ENCODE measurements around the gene RAB3GAP2.
"Not testable (repeated sequence)": the region's sequence is repeated elsewhere in the genome, so short reads cannot be mapped to it uniquely, and the experiment has no call there.

The RAB3GAP2 gene

DNA sequence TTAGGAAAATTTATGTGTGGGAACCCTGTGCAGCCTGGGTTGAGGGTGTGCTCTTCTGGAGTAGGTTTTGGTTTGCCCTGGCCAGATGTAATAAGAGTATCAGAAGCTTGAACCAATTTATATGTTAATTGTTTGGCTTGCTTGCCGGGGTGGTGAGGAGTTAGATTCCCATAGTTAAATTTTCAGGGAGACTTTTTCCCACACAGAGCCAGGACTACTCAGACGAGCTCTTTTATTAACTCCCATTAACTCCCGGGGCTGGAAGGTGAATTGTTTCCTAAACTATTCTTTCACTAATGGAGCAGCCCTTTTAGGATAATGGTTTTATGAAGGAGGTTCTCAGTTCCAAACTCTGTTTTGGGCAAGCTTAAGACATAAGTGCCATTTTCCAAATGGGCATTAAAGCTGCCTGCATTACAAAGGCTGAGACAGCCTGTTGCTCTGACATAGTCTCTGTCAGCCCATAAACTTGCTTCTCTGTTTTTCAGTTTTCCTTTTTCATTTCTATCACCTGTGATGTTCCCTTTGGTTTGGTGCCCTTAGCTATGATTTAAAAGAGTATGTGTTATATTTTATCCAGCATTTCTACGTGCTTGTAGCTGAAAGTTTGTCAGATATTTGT is 18.0 kb upstream of the RAB3GAP2 start:
- DNase-seq (ENCODE audit: low spot score) = no peak

DNA sequence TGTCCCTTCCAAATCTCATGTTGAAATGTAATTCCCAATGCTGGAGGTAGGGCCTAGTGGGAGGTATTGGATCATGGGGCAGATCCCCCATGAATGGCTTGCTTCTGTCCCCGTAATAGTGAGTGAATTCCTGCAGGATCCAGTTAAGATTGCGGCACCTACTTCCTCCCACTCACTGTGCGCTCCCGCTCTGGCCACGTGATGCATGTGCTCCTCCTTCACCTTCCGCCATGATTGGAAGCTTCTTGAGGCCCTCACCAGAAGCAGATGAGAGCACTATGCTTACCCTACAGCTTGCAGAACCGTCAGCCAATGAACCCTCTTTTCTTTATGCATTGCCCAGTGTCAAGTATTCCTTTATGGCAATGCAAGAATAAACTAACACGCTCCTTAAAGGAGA is 14.9 kb upstream of the RAB3GAP2 start:
- DNase-seq (ENCODE audit: low spot score) = no peak

DNA sequence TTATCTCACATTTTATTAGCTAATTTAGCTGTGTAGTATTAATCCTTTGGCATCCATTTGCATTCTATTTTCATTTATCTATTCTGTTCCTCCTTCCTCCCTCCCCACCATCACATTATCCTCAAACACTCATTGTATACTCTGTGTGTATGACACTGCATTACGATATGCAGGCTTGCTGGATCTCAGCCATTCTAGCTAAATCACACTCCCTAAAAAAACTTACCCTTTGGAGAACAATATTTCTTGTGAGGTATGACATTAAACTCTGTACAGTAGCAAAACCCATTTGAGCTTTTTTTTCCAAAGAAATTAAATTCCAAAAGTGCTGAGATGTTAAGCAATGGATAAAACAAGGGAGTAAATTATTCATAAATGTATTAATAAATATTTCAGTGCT is 11.4 kb upstream of the RAB3GAP2 start:
- no peak for DNase-seq (ENCODE audit: low spot score)

DNA sequence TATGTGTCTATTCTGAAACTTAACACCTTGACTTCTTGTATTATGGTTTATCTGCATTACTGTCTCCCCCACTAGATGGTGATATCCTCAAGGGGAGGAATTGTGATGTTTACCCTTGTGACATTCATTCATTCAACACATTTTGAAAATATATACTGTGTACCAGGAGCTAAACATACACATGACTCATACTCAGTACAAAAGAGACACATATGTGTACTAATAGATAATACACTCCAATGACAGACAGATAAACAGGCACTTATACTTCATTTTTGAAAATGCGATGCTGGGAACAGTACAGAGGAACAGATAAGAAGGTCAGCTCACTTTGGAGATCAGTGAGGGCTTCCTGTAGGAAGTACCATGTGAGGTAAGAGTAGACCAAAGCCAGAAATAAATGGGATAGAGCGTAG is 8.9 kb upstream of the RAB3GAP2 start:
- DNase-seq (ENCODE audit: low spot score) = no peak

DNA sequence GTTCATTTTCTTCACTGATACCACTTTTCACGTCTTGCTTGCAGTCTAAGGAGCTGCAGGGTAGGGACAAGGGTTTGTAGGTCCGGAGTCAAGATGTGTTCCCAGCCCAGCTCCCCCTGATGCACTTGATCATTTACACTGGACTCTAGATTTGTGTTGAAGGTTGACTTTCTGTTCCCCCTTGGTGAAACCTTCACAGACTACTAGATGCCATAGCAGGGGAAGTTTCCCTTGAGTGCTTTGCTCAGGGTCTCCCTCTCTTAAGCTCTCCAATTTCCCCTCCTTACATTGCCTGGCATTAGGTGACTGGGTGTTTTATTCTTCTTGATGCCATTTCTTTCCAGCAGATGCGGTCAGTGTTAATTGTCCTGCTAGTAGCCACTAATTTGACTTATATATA is 8.0 kb upstream of the RAB3GAP2 start:
- DNase-seq (ENCODE audit: low spot score) = no peak

DNA sequence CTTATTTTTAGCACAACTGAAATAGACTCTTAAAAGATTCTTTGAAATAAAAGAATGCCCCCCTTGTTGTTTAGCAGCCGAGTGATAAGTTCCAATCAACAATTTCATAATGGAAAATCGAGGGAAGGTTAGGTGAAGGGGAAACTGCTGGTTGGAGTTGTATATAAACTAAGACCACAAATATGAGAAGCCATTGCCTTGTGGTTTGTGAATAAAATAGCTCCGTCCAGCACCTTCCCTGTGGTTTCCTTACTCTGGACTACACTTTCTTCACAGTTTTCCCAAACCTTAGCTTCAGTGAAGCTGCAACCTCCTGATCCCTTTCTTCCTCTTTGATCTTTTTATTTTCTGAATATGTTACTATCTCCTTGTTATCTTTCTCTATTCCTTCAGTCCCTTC is 6.7 kb upstream of the RAB3GAP2 start:
- DNase-seq (ENCODE audit: low spot score) = no peak

DNA sequence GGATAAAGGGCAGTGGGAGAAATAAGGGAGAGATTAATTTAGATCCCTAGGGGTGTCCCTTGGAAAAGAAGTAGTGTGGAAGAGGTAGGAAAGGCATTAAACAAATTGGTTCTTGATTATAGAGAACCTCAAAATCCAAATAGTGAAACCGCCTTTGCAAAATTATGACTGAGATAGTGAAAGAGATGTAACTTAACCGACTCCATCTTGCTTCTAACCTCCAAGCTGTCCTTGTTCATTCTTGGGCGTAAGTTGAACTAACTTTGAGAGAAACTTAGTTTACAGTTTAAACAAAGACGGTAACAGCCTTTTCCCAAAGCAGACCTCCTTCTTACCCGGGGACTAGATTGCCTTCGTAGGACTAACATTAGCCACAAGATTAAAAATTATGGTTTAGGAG is 3.2 kb upstream of the RAB3GAP2 start:
- DNase-seq (ENCODE audit: low spot score) = no peak

DNA sequence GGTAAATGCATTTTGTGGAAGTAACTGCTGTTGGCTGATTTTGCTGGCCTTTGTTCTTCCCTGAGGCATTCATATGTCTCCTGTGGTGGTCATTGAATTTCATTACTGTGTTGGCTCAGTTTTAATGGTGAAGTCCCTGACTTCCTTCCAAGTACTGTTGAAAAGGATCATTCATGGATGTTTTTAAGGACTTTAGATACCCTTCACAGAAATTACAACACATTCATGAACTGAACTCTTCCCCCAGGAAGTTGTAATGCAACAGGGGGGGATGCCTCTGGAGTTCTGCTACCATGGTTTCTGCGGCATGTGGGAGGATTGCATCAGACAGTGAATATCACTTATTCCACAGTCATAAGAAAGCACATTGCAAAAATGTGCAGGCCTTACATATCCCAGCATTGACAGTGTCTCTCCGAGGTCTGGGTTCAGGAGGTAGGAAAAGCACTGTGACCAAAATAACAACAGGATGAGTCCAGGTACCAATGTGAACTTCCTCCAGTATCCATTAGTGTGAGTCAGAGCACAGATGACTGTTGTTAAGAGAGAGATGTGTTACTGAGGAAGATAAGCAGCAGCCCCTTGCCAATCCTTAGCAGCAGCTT is 2.1 kb upstream of the RAB3GAP2 start:
- DNase-seq (ENCODE audit: low spot score) = no peak

DNA sequence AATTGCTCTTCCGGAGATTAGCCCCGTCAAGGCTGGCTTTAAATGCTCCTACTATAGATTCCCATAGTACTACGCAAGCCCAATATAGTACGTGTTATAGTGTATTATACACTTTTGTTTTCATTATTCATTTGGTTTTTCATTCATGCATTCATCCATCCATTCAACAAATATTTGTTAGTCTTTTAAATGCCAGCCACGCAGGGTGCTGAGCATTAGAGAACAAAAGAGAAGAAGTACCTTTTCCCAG is 513 bp upstream of the RAB3GAP2 start:
- no peak for DNase-seq (ENCODE audit: low spot score)

DNA sequence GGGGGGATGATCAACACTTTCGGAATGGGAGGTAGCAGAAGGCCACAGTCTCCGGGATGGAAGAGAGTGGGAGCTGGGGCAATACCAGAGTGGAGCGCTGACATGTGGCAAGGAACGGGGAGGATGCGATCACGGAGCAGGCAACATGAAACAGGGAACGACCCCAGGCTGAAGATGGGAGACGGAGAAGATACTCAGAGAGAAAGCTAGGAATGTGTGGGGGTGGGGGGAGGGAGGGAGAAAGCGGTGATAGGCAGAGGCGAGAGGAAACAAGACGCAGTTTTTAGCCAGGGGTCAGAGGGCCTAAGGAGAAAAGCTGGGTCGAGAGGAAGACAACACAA is 577 bp downstream of the RAB3GAP2 start:
- DNase-seq (ENCODE audit: low spot score) = peak; percentile 5

DNA sequence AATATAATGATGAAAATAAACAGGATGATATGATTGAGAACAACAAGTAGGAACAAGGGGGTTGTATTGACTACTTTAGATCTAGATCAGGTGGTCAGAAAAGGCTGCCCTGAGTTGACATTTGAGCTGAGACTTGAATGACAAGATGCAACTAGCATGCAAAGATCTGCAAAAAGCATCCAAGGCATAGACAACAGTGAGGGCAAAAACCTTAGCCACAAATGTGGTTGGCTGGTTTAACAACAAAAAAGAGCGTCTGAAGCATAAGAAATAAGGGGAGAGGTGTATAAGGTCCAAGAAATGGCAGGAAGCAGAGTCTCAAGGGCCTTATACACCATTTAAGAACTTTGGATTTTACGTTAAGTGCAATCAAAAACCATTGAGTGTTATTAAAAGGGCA is 3.2 kb downstream of the RAB3GAP2 start:
- no peak for DNase-seq (ENCODE audit: low spot score)

DNA sequence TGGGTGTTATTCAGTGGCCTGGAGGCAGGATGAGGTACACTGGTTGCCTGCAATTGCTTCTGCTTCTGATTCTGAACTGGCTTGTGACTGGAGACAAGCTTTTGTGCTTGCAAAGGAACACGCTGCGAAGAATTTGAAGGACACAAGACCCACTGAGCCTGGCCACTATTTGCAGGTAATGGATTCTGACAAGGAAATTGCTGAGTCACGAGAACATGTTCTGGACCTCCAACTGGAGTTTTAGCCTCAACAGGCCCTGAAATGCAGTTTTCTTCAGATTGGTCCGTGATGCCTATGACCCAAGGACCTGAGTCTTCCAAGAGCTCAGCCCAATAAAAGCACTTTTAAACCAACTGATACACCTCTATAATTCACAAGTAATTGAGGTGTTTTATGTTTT is 4.6 kb downstream of the RAB3GAP2 start:
- DNase-seq (ENCODE audit: low spot score) = no peak

DNA sequence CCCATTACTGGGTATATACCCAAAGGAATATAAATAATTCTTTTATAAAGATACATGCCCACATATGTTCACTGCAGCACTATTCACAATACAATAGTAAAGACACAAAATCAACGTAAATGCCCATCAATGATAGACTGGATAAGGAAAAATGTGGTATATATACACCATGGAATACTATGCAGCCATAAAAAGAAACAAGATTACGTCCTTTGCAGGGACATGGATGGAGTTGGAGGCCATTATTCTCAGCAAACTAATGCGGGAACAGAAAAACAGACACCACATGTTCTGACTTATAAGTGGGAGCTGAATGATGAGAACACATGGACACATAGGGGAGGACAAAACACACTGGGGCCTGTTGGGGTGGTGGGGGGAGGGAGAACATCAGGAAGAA is 12.0 kb downstream of the RAB3GAP2 start:
- not testable (repeated sequence) for DNase-seq (ENCODE audit: low spot score)

DNA sequence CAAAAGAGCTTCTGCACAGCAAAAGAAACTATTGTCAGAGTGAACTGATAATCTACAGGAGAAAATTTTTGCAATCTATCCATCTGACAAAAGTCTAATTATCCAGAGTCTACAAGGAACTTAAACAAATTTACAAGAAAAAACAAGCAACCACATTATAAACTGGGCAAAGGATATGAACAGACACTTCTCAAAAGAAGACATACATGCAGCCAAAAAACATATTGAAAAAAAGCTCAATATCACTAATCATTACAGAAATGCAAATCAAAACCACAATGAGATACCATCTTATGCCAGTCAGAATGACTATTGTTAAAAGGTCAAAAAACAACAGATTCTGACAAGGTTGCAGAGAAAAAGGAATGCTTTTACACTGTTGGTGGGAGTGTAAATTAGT is 12.5 kb downstream of the RAB3GAP2 start:
- DNase-seq (ENCODE audit: low spot score) = not testable (repeated sequence)

DNA sequence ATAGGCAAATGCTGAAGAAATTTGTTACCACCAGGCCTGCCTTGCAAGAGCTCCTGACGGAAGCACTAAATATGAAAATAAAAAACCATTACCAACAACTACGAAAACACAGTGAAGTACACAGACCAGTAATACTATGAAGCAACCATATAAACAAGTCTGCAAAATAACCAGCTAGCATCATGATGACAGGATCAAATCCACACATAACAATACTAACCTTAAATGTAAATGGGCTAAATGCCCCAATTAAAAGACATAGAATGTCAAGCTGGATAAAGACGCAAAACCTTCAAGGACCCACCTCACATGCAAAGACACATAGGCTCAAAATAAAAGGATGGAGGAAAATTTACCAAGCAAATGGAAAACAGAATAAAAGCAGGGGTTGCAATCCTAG is 16.1 kb downstream of the RAB3GAP2 start:
- DNase-seq (ENCODE audit: low spot score) = not testable (repeated sequence)

DNA sequence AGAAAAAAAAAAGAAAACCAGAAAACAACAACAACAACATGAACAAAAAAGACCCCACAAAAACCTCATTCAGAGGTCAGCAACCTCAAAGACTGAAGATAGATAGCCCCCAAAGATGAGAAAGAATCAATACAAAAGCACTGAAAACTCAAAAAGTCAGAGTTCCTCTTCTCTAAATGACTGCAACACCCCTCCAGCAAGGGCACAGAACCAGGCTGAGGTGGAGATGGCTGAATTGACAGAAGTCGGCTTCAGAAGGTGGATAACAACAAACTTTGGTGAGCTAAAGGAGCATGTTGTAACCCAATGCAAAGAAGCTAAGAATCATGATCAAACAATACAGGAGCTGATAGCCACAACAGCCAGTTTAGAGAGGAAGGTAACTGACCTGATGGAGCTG is 17.0 kb downstream of the RAB3GAP2 start:
- DNase-seq (ENCODE audit: low spot score) = no peak

DNA sequence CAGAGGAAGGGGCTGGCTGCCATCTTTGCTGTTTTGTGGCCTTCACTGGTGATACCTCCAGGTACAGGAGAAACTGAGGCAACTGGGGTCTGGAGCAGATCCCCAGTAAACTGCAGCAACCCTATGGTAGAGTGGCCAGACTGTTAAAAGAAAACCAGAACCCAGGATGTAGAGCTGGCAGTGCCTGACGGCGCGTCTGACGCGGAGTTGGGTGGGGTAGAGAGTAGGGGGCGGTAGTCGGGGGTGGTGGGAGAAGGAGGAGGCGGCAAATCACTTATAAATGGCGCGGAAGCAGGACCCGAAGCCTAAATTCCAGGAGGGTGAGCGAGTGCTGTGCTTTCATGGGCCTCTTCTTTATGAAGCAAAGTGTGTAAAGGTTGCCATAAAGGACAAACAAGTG is 19.0 kb downstream of the RAB3GAP2 start:
- DNase-seq (ENCODE audit: low spot score) = not testable (repeated sequence)

DNA sequence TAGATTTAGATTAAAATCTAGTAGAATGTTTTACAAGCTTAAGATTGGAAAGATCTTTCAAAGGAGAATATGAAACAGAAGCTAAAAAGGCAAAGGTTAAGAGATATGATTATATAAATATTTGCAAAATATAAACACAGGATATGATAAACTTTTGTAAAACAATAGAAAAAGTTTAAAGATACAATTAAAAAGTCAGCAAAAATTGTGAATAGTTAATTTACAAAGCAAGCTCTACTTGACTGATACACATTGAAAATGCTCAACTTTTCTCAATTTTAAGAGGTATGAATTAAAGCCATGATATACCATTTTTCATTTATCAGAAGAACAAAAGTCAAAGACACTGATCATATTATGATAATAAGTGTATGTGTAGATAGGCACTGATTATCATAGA is 21.0 kb downstream of the RAB3GAP2 start:
- DNase-seq (ENCODE audit: low spot score) = no peak

DNA sequence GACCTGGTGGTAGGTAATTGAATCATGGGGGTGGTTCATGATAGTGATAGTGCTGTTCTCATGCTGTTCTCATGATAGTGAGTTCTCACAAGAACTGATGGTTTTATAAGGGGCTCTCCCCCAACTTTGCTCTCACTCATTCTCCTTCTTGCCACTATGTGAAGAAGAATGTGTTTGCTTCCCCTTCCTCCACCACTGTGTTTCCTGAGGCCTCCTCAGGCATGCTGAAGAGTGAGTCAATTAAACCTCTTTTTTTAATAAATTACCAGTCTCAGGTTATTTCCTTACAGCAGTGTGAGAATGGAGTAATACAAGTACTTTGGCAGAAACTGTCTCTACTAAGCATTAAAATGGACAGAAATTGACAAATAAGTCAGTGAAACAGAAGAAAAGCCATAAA is 21.6 kb downstream of the RAB3GAP2 start:
- no peak for DNase-seq (ENCODE audit: low spot score)

DNA sequence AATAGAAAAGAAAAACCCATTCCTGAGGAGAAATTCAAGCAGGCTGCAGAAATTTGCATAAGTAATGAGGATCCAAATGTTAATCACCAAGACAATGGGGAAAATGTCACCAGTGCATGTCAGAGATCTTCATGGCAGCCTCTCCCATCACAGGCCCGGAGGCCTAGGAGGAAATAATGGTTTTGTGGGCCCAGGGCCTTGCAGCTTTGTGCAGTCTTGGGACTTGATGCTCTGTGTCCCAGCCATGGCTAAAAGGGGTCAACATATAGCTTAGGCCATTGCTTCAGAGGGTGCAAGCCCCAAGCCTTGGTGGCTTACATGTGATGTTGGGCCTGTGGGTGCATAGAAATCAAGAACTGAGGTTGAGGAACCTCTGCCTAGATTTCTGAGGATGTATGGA is 22.7 kb downstream of the RAB3GAP2 start:
- no peak for DNase-seq (ENCODE audit: low spot score)

DNA sequence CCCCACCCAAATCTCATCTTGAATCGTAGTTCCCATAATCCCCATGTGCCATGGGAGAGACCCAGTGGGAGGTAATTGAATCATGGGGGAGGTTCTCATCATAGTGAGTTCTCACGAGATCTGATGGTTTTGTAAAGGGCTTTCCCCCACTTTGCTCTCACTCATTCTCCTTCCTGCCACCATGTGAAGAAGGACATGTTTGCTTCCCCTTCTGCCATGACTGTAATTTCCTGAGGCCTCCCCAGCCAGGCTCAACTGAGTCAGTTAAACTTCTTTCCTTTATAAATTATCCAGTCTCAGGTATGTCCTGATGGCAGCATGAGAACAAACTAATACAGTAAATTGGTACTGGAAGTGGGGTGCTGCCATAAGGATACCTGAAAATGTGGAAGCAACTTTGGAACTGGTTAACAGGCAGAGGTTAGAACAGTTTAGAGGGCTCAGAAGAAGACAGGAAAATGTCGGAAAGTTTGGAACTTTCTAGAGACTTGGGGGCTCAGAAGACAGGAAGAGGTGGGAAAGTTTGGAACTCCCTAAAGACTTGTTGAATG is 23.5 kb downstream of the RAB3GAP2 start:
- not testable (repeated sequence) for DNase-seq (ENCODE audit: low spot score)

DNA sequence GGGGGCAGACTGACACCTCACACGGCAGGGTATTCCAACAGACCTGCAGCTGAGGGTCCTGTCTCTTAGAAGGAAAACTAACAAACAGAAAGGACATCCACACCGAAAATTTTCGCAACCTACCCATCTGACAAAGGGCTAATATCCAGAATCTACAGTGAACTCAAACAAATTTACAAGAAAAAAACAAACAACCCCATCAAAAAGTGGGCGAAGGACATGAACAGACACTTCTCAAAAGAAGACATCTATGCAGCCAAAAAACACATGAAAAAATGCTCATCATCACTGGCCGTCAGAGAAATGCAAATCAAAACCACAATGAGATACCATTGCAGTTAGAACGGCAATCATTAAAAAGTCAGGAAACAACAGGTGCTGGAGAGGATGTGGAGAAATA is 26.4 kb downstream of the RAB3GAP2 start:
- not testable (repeated sequence) for DNase-seq (ENCODE audit: low spot score)

DNA sequence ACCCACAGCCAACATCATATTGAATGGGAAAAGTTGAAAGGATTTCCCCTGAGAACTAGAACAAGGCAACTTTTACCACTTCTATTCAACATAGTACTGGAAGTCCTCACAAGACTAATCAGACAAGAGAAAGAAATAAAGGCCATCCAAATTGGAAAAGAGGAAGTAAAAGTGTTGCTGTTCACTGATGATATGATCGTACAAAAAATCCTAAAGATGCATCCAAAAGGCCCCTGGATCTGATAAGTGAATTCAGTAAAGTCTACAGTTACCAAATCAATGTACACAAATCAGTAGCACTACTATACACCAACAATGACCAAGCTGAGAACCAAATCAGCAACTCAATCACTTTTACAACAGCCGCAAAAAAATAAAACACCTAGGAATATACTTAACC is 28.3 kb downstream of the RAB3GAP2 start:
- no peak for DNase-seq (ENCODE audit: low spot score)

DNA sequence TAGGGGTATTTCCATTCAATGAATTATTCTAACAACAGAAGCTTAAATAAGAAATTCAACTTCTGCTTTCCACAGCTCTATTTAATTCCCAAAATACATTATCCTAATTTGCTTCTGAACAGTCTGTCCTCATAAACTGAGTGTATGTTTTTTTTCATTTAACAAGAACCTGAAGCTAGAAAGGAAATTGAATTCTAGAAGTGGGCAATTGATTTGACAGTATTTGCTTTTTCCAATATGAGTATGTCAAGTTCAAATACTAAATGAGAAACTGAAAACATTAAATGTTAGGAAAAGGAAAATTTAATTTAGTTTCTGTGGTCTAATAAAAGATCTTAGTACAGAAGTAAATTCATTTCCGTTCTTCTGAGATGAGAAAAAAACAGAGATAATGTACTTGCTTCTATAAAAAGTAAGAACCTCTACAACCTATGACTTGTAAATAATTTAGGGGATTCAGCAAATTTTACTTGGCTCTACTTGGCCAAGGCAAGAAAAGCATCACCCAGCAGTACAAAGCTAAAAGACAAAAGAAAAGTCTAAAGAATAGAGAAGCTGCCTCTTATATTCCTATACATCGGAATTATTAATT is 31.1 kb downstream of the RAB3GAP2 start:
- DNase-seq (ENCODE audit: low spot score) = no peak

Measured in CD4-positive, alpha-beta T cell treated with Interleukin-2 at 100 ng/mL for 4 hours (primary cell).